Vagina (tissue), 2 donors: Measurements from ENCODE around the gene BDH1.

Experiments used
- CTCF ChIP-seq, 3 experiments: fragments of 450-650 bp in 2 of 3; fragments of 200-600 bp in 1 of 3; sonication (generic) in 1 of 3; IDR thresholded peaks; one replicate each; pipeline ENCODE4 v1.5.1; 2017 to 2019; ENCODE audit warnings: antibody characterized with exemption in 3 of 3, mild to moderate bottlenecking in 2 of 3, moderate library complexity in 2 of 3
- POLR2AphosphoS5 ChIP-seq, 2 donors: sonication (generic); formaldehyde crosslinking; IDR thresholded peaks; one replicate each; pipeline ENCODE4 v1.9.0; 2017; ENCODE audit warnings: antibody characterized with exemption in 2 of 2, mild to moderate bottlenecking in 2 of 2, low read depth in 1 of 2; ENCODE audit not compliant: insufficient read depth in 1 of 2

- TF ChIP-seq CTCF (IDR thresholded peaks at IDR 0.05): no peak
- TF ChIP-seq POLR2AphosphoS5 (IDR thresholded peaks at IDR 0.05; ENCODE audit: insufficient read depth in 1 of 2, low read depth in 1 of 2): no peak
These were observed 52.1 kb downstream of the BDH1 start for GRCh38 chr3:197503652-197504051.
